Motor neuron (in vitro differentiated cells): Measurements from ENCODE around the gene CASKIN2. TPM values are rescaled to one million over a fixed set of nuclear protein-coding genes. Genes with fewer than 3 reads are reported as not detected.

Experiments
- ATAC-seq, 8 experiments: fragments of 200-7000 bp; cut with Tn5 transposase; replicated peaks in 6 of 8; 2 replicates each; pipeline ENCODE4 v1.8.0; 2021; ENCODE audit warnings: mild to moderate bottlenecking in 8 of 8, moderate library complexity in 8 of 8
- H3K27ac ChIP-seq, 2 donors: fragments of 250-450 bp; sonication (Bioruptor Pico); 2 replicates each; pipeline ENCODE4 v1.9.0; 2021; ENCODE audit warnings: antibody characterized with exemption in 2 of 2, mild to moderate bottlenecking in 2 of 2, moderate library complexity in 1 of 2
- H3K4me1 ChIP-seq, 2 donors: fragments of 250-450 bp; sonication (Bioruptor Pico); replicated peaks in 1 of 2; 2 replicates each; pipeline ENCODE4 v1.6.1; 2021; ENCODE audit warnings: antibody characterized with exemption in 2 of 2, mild to moderate bottlenecking in 2 of 2, moderate library complexity in 1 of 2
- H3K4me3 ChIP-seq, 5 donors: fragments of 250-450 bp; sonication (Bioruptor Pico); 2 replicates each; pipeline ENCODE4 v1.9.0; 2021; ENCODE audit warnings: antibody characterized with exemption in 5 of 5, mild to moderate bottlenecking in 5 of 5, moderate library complexity in 4 of 5
- WGBS, 10 experiments: fragments of 450-650 bp; shearing (Covaris generic); methylation state at CpG; one replicate each; pipeline ENCODE4 v1.0.0; 2022; 5-methylcytosine and 5-hydroxymethylcytosine counted together
- in situ Hi-C, 9 experiments: fragments of 400-800 bp; cut with MboI; loops; one replicate each; pipeline ENCODE4 v1.15.0; 2021; ENCODE audit warnings: low sequenced_read_pairs in 9 of 9, low pct_unique_long_range_greater_than_20kb in 2 of 9; ENCODE audit not compliant: unreplicated experiment in 9 of 9
- total RNA-seq, 8 experiments: library from RNA; unstranded; fragments of 300-600 nt; gene quantifications; 2 replicates each; pipeline versions ENCODE4 v1.2.3 to v1.2.4, GENCODE V29; 2022

Gene CASKIN2
- total RNA-seq, 8 experiments from 2014 or later: 2.2 to 10.8 (median 6.4) TPM

DNA sequence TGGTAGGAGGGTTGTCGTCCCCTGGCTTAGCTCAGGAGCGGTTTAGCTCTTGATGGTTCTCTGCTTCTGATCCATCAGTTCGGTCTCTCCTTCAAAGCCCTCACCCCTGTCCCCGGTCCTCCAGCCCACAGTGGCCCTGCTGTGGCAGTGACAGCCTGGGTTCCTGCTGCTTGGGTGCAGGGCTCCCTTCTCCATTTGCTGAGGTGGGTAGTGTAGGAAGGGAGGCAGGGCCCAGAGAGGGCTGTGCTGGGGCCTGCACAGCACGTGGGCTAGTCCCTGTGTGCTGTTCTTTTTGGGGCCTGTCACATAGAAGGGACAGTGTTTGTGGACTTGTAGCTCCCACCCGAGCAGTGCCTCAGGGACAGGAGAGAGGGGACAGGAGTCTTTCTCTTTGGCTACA, 40.6 kb downstream of the CASKIN2 start:
- ATAC-seq: peak in 2 of 8 experiments; percentile 2 to 10
- H3K4me1 ChIP-seq: peaks cover 27 to 41% of the 10 kb centered on the region in 2 donors
- H3K27ac ChIP-seq: peak overlapping the region in 1 of 2 donors; percentile 61
- in situ Hi-C loops: no loop called here
- 85 to 100% (median 95%) methylated on average over 1 to 3 of the region's 6 CpGs; no CpG with 5 or more reads in 6 of the 10 experiments for WGBS, 10 experiments
- H3K4me3 ChIP-seq: no peak overlapping the region

DNA sequence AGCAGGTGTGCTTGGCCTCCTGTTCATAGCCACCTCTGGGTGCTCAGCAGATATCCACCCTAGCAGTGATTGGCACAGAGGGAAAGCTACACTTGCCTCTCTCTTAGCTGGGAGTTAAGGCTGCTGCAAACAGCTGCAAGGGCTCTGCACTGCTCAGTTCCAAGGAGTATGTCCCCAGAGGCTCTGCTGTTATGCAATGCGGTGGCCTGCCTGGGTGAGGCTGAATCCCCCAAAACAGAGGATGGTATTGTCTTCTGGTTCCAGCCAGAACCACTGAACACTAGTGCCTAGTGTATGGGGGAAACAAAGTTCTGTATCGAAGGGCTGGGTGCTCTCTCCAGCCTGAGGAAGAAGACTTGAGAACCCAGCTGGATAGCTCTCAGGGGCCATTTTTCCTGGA, 42.1 kb downstream of the CASKIN2 start:
- peaks cover 27 to 33% of the 10 kb centered on the region in 2 donors for H3K4me1 ChIP-seq
- in situ Hi-C loops: no loop called here
- WGBS, 10 experiments: 80% methylated on average over 1 of the region's 2 CpGs; no CpG with 5 or more reads in 9 of the 10 experiments
- H3K4me3 ChIP-seq: no peak overlapping the region
- no peak for ATAC-seq
- H3K27ac ChIP-seq: no peak overlapping the region

DNA sequence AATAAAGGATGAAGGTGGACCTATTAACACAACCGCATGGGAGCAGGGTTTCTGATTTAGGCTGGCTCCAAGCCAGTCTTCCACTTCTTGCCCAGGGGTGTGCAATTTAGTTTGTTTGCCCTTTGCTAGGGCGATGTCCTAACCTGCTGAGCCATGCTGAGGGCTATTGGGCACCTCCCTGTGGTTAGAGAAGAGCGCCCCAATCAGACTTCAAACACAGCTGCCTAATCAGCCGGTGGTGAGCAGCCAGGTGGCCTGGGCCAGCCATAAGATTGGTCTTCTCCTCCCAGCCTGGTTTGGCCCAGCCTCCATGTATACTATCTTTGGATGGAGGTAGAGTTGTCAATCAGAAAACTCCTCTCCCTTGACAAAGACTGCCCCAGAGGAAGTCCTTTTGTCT, 43.2 kb downstream of the CASKIN2 start:
- ATAC-seq: peak in 3 of 8 experiments; percentile 49 to 89 (median 49)
- in situ Hi-C loops: no loop called here
- WGBS, 10 experiments: 0 to 93% (median 66%) methylated on average over 1 to 4 of the region's 4 CpGs; no CpG with 5 or more reads in 6 of the 10 experiments
- H3K4me3 ChIP-seq: no peak overlapping the region
- H3K4me1 ChIP-seq: peaks cover 26 to 29% of the 10 kb centered on the region in 2 donors
- no peak overlapping the region for H3K27ac ChIP-seq

DNA sequence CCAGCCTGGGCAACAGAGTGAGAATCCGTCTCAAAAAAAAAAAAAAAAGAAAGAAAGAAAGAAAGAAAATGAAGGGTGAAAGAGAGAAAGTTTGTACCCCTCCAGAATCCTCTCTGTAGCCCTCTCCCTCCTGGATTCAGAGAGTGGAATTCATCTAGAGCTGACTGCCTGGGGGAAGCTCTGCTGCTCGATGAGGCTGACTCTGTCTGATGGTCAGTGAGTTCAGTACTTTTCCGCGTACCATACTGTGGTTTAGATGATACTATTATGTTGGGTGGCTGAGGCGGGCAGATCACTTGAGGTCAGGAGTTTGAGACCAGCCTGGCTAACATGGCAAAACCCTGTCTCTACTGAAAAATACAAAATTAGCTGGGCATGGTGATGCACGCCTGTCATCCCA, 44.1 kb downstream of the CASKIN2 start:
- WGBS, 10 experiments: 20 to 100% (median 91%) methylated on average over 1 to 5 of the region's 6 CpGs; no CpG with 5 or more reads in 1 of the 10 experiments
- in situ Hi-C loops: no loop called here
- no peak overlapping the region for H3K27ac ChIP-seq
- ATAC-seq: no peak
- no peak overlapping the region for H3K4me3 ChIP-seq
- H3K4me1 ChIP-seq: peaks cover 19 to 20% of the 10 kb centered on the region in 2 donors

DNA sequence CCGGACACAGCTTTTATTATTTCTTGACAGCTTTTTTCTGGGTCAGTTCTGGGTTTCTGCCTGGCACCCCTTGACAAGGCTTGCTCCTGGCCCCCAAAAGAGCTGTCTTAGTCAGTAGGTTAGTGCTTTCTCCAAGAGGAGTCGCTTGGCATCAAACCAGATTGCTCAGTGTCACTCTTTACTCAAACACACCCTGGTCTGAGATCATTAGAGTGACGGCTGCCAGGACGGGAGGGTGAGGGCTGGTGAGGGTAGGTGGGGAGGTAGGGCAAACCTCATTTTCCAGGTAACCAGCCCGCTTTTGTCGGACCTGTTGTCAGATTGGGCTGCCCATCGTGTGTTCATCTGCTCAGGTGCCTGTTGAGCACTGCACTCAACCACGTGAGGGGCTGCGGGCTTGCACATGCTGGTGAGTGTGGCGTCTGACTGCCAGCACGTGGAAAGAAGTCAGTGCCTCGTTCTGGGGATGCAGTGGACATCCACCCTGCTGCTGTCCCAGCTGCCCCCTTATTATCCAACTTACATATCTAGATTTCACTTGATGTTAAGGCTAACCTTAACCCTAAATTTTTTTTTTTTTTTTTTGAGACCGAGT, 46.5 kb downstream of the CASKIN2 start:
- no peak for ATAC-seq
- WGBS, 10 experiments: 74 to 100% (median 90%) methylated on average over 2 to 10 of the region's 13 CpGs; no CpG with 5 or more reads in 2 of the 10 experiments
- Histone ChIP-seq H3K27ac (no peak overlapping the region), H3K4me1 (no peaks in the 10 kb centered on the region), H3K4me3 (no peak overlapping the region)
- in situ Hi-C loops: no loop called here

DNA sequence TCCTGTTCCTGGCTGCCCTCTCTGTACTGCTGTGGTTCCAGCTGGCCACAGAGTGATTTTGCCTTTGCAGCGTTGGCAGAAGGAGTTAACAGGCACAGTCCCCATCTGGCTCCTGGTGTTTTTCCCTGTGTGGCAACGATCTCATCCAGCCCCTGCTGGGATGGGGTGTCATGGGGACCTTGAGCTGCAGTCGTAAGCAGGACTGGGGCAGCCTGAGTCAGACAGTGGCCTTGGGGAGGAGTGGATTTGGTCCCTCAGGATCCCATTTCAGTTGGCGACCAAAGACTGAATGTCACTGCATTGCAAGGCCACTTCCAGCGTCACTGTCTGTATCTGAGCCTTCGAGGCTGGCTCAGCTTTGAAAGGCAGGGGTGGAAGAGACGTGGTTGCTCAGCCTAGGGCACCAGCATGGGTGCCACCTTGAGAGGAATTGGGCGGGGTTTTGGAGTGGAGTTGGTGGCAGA, 47.0 kb downstream of the CASKIN2 start:
- no peak overlapping the region for H3K27ac ChIP-seq
- 0 to 94% (median 84%) methylated on average over 1 to 5 of the region's 8 CpGs; no CpG with 5 or more reads in 6 of the 10 experiments for WGBS, 10 experiments
- no peaks in the 10 kb centered on the region for H3K4me1 ChIP-seq
- in situ Hi-C loops: no loop called here
- peak in 3 of 8 experiments; percentile 21 to 41 (median 24) for ATAC-seq
- H3K4me3 ChIP-seq: no peak overlapping the region

DNA sequence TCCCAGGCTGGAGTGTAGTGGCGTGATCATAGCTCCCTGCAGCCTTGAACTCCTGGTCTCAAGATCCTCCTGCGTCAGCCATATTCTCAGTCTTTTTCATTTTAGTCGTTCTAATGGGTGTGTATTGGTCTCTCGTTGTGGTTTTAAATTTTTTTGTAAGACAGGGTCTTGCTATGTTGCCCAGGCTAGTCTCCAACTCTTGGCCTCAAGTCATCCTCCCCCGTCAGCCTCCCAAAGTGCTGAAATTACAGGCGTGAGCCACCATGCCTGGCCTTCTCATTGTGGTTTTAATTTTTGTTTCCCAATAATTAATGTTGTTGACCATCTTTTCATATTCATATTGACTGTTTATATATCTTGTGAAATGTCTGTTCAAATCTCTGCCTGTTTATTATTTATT, 50.3 kb downstream of the CASKIN2 start:
- H3K27ac ChIP-seq: no peak overlapping the region
- no peak overlapping the region for H3K4me3 ChIP-seq
- ATAC-seq: no peak
- in situ Hi-C loops: no loop called here
- WGBS, 10 experiments: 74 to 100% (median 92%) methylated on average over 1 to 6 of the region's 6 CpGs; no CpG with 5 or more reads in 2 of the 10 experiments
- H3K4me1 ChIP-seq: peaks cover 0 to under 1% of the 10 kb centered on the region in 2 donors

DNA sequence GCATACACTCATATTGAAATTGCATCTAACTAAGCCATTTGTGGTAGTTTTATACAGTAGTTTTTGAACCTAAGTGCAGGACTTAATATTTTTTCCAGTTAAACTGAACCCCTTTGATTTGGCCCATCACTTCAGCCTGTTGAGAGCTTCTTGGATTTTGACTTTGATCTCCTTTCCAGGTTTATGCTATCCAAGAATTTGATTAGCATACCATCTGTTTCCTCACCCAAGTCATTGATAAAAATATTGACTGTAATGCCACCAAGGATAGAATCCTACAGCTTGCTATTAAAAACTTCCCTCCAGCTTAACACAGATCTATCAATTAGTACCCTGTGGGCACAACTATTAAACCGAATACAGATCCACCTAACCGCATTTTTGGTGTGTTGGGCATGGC, 51.7 kb downstream of the CASKIN2 start:
- 88 to 100% (median 96%) methylated on average over 1 to 2 of the region's 2 CpGs; no CpG with 5 or more reads in 6 of the 10 experiments for WGBS, 10 experiments
- ATAC-seq: no peak
- Histone ChIP-seq H3K4me3 (no peak overlapping the region), H3K27ac (no peak overlapping the region), H3K4me1 (peaks cover 0 to 9% of the 10 kb centered on the region in 2 donors)
- in situ Hi-C loops: no loop called here

DNA sequence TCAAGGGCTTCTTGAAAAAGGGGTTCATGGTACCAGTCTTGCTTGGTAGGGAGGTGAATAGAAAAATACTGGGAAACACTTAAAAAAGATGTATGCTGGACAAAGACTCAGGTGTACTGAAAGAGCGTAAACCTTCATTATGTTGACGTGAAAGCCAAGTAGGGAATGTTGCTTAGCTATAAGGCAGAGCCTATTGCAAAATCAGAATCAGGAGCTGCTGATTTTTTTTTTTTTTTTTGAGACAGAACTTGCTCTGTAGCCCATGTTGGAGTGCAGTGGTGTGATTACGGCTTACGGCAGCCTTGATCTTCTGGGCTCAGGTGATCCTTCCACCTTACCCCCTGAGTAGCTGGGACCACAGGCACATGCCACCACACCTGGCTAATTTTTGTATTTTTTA, 55.0 kb downstream of the CASKIN2 start:
- 81 to 100% (median 97%) methylated on average over 1 to 4 of the region's 4 CpGs; no CpG with 5 or more reads in 5 of the 10 experiments for WGBS, 10 experiments
- ATAC-seq: no peak
- Histone ChIP-seq H3K4me3 (no peak overlapping the region), H3K27ac (no peak overlapping the region), H3K4me1 (peaks cover 15 to 22% of the 10 kb centered on the region in 2 donors)
- in situ Hi-C loops: no loop called here

DNA sequence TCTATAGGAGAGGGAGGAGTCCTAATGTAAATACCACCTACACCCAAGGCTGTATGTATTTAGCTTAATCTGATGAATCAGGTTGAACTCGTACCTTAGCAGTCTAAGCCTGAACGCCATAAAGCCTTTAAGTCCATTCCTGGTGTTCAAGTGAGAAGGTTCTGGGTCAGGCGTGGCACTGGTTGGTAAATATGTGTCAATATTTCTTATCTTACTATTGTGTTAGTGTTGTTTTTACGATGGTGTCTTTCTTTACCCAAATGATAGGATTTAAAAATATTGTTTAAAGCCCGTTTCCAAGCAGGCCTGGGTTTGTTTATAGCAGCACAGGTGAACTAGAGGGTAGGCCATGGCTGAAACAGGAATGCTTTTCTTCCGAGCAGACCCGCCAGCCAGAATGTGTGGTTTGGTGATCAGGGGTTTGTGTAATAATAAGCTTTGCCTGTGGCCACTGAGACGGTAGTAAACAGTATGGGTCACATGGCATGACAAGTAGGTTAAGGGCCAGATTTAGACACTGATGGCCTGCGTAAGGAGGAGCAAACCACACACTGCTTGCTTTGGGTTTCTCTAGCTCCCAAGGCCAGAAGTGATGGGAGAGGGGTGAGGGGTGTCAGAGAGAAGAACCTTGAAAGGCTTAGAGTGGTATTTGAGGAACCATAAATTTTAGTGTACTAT, 55.6 kb downstream of the CASKIN2 start:
- WGBS, 10 experiments: 69 to 100% (median 89%) methylated on average over 1 to 9 of the region's 9 CpGs
- peaks cover 17 to 23% of the 10 kb centered on the region in 2 donors for H3K4me1 ChIP-seq
- in situ Hi-C loops: no loop called here
- no peak for ATAC-seq
- no peak overlapping the region for H3K27ac ChIP-seq
- no peak overlapping the region for H3K4me3 ChIP-seq

DNA sequence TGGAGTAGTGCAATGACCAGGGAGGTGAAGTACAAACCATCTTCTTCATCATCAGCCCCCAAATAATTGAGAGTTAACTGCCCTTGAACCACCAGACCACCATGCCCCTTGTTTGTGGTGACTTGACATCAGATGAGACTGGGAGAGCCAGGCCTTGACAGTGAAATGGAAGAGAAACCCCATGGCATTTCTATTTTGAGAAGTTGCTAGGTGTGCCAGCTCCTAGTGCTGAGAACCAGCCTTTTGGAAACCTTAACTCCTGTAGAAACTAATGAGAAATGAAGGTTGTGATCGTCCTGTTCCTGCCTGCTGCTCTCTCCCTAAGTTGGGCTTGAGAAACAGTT, 56.1 kb downstream of the CASKIN2 start:
- 20 to 80% (median 67%) methylated on average over 1 of the region's 1 CpG; no CpG with 5 or more reads in 7 of the 10 experiments for WGBS, 10 experiments
- H3K4me3 ChIP-seq: no peak overlapping the region
- peaks cover 17 to 23% of the 10 kb centered on the region in 2 donors for H3K4me1 ChIP-seq
- no peak for ATAC-seq
- H3K27ac ChIP-seq: no peak overlapping the region
- in situ Hi-C loops: no loop called here

DNA sequence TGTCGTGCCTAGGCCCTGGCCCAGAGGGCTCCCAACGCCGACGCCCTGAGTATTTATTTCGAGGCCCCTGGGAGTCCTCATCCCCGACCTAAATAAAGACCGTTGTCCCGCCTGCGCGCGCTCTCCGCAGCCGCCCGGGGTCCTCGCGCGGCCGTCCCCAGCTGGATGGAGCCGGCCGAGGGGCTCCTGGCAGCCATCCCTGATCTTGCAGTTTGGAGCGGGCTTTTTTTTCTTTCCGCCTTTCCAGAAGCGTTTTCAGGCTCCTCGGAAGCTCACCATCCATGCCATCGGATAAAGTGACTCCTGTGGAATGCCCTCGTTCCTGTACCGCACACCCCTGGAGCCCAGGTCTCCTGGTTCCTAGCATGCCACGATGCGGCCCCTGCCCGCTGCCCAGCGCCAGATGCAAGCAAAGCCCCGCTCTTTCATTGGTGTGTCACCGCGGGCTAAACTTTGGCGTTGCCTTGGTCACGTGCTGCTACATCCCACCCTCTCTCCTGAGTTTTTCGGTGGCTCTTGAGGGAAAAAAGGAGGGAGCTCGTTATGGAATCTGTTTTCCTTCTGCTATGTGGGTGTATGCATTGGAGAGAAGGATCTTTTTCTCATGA, 58.2 kb downstream of the CASKIN2 start:
- H3K4me1 ChIP-seq: peaks cover 17 to 23% of the 10 kb centered on the region in 2 donors
- in situ Hi-C loops: no loop called here
- peak overlapping the region; percentile 85 to 92 for H3K27ac ChIP-seq
- peak; percentile 16 to 51 (median 32) for ATAC-seq
- H3K4me3 ChIP-seq: peak overlapping the region; percentile 47 to 70 (median 57)
- WGBS, 10 experiments: 0 to 5% (median 1%) methylated on average over 2 to 23 of the region's 38 CpGs; no CpG with 5 or more reads in 6 of the 10 experiments

DNA sequence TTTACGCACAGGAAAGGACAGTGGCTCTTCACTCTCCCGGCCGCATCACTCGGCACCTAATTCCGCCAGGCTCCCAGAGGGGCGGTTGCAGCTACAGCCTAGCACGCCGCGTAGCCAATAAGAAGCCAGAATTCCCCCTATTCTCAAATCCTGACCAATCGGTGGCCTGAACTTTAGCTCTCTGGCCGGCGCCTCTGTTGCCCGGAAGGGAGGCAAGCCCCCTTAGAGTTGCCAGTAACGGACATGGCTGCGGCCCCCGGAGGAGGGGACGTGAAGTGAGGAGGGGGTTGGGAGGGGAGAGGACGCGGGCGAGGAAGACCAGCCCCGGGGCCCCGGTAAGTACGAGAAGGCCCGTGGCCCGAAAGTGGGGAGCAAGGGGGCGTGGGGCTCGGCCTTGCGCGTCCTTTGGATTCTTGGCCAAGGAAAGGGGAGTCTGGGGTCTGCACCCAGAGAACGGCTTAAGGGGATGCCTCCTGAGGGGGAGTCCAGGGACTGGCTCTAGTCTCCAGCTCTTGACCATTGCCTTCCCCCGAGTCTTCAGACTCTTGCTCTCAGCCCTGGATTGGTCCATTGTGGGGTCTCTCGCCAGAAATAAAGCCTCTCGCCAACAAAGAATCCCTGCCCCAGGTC, 58.8 kb downstream of the CASKIN2 start, which contains the start of gene TMEM94:
Gene TMEM94, plus strand, starts transcription at position 219 of the 630 bp plus-strand sequence. CDS start 15,271 bp downstream, outside the sequence.
- H3K27ac ChIP-seq: peak within 1 kb of the TSS; percentile 85 to 92
- in situ Hi-C loops: no loop called here
- H3K4me3 ChIP-seq: peak within 1 kb of the TSS; percentile 47 to 70 (median 57)
- ATAC-seq: peak; percentile 93 to 97 (median 94)
- 0 to 2% (median 2%) methylated on average over 2 to 13 of the region's 33 CpGs; no CpG with 5 or more reads in 6 of the 10 experiments for WGBS, 10 experiments
- H3K4me1 ChIP-seq: peaks cover 17 to 23% of the 10 kb centered on the region in 2 donors
